ENCODE measurements around the gene PLA2G4C.

PLA2G4C gene, protein sequence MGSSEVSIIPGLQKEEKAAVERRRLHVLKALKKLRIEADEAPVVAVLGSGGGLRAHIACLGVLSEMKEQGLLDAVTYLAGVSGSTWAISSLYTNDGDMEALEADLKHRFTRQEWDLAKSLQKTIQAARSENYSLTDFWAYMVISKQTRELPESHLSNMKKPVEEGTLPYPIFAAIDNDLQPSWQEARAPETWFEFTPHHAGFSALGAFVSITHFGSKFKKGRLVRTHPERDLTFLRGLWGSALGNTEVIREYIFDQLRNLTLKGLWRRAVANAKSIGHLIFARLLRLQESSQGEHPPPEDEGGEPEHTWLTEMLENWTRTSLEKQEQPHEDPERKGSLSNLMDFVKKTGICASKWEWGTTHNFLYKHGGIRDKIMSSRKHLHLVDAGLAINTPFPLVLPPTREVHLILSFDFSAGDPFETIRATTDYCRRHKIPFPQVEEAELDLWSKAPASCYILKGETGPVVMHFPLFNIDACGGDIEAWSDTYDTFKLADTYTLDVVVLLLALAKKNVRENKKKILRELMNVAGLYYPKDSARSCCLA

DNA sequence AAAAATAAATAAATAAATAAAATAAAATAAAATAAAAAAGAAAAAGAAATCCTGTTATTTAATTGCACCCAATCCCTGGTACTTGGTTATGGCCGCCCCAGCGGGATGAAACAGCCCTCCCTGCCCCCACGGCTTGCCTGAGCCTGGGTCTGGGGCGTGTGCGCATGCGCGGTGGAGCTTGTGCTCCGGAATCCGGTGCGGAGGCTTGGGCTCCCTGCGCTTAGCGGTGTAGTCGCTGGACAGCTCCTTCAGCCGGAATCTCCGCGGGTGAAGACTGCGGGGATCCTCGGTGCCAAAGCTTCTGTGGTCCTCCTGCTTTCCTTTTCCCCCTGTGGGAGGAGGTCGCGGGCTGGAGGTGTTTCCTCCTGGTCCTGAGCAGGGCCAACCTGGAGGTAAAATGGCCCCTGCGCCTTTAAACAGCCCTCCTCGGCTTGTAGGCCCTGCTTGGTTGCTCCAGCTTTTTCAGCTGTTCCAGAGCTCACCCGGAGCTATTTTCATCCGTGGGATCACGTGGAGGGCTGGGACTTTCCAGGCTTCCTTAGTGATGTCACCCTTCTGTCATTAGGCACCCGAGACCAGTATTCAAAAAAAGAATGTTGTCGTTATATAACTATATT lies at the start of gene PLA2G4C:
Gene PLA2G4C (minus strand): TSS at position 468 of the 617 bp plus-strand sequence. CDS start 4,288 bp downstream, outside the sequence.
- peak; percentile 76 to 83 (median 78) for DNase-seq (ENCODE audit: low read depth in 2 of 3, low spot score in 1 of 3)

DNA sequence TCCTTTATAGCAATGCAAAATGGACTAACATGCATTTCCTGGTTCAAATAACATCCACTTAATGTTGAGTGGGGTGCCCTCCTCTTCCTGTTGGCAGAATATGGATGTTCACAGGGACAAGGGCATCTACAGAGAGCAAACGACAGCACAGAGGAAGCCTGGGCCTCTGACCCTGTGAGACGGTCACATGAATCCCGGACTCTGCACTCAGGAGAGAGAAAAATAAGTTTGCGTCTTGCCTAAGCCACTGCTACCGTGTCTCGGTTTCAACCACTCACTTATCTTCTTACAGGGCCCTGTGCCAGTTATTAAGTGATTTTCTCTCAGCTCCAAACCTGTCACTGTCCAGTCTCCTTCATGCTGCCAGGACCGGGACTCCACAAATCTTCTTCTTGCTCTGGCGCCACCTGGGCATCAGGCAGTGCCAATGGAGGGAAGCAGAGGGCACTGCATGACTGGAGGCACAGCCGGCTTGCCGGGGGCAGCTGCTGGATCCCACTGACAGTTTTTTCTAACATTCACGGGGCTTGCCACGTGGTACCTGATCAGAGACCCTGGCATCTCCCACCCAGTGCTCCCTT lies 47.7 kb upstream of the PLA2G4C start:
- no peak for DNase-seq (ENCODE audit: low read depth in 2 of 3, low spot score in 1 of 3)

DNA sequence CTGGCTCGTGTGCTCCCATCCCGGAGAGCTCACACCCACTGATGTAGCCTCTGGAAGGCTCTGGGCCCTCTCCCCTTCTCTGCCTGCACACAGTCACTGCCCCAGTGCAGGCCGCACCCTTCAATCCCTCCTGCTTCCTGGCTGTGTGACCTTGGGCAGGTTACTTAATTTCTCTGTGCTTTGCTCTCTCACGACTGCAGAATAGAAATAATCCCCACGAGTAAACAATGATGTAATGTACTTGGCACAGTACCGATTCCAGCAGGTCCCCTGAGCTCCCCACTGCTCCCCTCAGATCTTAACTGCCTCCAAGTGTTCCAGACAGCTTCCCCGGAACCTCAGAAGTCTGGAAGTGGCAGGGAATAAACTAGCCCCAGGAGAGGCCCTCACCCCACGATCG lies 43.4 kb upstream of the PLA2G4C start:
- DNase-seq (ENCODE audit: low read depth in 2 of 3, low spot score in 1 of 3), result no peak

DNA sequence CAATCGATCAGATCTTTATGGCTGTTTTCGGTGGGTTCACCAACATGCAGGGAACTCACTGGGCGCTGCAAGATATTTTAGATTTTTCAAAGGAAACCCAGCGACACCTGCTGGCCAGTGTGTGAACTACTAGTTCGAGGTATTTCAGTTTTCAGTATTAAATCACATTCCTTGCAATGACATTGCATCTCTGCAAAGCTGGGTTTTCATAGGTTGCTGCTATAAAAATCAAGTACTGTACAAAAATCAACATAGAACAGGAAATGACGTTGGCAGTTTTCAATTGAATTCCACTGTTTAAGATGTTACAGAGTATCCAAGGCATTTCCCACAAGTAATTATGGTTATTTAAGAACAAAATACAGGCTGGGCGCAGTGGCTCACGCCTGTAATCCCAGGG lies 41.9 kb upstream of the PLA2G4C start:
- peak; percentile 35 to 60 (median 42) for DNase-seq (ENCODE audit: low read depth in 2 of 3, low spot score in 1 of 3)

DNA sequence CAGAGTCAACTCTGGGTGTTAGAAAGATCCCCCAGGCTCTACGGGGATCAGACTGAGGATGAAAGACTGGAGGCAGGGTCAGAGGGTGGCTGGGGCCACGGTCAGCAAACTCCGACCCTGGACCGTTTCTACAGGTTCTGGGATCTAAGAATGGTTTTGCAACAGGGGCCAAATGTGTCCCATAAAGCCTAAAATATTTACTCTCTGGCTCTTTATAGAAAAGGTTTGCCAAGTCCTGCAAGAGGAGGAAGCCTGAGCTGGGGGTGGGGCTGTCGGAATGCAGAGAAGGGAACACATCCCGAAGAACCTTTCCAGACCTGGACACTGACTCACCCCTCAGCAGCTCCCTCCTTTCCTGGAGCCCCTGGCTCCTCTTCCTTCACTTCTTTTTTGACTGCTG lies 38.8 kb upstream of the PLA2G4C start:
- no peak for DNase-seq (ENCODE audit: low read depth in 2 of 3, low spot score in 1 of 3)

DNA sequence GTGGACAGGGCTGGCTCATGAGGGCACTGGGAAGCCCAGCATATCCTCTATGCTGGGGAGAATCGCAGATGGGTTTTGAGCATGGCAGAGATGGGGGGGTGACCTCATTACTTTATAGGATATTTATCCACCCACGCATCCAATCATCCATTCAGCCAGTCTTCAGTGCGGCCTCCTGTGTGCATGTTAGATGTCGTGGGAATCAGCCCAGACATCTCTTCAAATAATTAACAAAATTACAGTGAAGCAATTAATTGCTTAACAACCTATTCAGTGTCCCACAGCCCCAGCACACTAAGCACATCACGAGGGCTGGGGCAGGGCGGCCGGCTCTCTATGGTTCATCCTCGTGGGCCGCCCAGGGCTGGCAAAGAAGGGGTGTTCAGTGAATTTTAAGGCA lies 38.0 kb upstream of the PLA2G4C start:
- no peak for DNase-seq (ENCODE audit: low read depth in 2 of 3, low spot score in 1 of 3)

DNA sequence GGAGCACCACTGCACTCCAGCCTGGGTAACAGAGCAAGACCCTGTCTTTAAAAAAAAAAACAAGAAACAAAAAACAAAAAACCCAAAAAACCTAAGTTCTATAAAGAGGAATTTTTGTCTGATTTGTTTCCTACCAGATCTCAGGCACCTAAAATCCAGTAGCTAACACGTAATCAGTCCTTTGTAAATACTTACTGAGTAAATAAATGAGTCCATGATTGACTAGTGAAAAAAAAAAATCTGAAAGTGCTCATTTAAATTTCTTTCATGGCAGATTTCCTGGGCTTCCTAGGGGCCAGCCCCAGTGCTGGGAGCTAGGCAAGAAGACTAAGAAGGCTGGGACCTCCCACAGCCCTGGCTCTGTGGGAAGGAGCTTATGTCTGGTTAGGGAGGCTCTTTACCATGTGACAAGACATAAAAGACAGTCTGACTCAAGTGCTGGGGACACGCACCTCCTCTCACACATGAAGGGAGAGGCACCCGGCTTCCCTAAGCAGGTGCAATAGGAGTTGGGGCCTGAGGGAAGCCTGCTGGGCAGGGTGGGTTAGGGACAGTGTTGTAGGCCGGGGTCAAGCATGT lies 37.1 kb upstream of the PLA2G4C start:
- DNase-seq (ENCODE audit: low read depth in 2 of 3, low spot score in 1 of 3), result no peak

DNA sequence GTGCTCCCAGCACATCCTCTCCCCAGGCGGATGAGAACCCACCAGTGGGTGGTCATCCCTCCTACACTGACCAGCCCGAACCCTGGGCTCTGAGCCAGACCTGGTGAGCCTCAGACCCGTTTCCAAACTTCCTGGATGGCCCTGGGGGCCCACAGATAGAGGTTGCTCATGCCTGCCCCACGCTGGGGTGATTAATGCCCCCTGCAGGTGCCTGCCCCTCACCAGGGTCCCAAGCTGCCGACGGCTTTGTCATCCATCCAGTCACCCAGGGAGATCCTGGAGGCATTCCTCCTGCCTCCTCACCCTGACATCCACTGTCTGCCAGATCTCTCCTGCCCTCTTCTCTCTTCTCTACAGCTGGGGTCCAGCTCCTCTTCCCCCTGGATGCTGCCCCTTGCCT lies 28.4 kb upstream of the PLA2G4C start:
- no peak for DNase-seq (ENCODE audit: low read depth in 2 of 3, low spot score in 1 of 3)

DNA sequence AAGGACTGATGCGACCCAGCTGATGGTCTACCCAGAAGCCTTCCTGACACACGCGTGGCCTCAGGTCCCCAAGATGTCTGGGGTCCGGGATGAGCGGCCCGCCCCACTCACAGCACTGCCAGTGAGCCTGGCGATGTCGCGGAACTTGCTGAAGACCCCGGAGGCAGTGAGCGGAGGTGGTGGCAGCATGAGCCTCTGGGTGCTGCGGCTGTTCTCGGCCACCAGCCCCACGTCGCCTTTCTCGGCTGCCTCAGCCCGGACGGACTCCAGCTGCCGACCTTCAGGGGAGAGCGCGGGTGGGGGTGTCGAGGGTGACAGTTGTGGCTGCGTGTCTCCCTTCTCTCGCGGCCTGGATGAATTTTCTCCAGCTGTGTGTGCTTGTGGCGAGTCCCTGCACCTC lies 26.8 kb upstream of the PLA2G4C start:
- no peak for DNase-seq (ENCODE audit: low read depth in 2 of 3, low spot score in 1 of 3)

DNA sequence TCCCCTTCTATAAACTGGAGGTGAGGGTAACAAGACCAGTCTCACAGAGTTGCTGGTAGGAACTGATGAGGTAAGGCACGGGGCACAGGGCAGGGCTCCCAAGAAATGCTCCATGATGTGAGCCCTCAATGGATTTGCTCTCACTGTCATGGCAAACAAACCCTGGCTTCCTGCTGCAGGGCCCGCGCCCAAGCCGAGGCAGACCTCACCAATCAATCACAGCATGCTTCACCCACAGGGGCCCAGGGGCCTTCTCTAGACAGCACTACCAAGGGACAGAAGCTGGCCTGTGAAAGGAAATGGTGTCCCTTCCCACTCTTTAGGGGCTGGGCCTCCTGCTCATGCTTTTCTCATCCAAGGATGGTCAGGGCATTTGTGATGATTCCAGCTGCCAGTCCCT lies 25.9 kb upstream of the PLA2G4C start:
- no peak for DNase-seq (ENCODE audit: low read depth in 2 of 3, low spot score in 1 of 3)

DNA sequence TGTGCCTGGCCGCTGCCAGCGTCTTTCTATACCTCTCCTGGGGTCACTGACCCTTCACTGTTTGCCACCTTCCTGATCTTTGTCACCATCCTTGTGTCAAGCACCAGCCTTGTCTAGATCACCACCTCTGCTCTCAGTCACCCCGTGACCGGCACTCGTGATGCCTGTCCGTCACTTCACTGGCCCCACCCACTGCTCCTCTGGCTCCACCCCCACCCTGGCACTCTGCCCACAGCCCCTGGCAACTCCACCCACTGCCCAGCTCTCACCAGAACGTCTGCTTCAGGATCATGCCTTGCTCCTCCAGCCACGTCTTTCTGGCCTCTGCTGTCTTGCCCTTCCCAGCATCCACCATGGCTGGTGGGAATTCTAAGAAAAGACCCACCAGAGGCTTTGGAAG lies 24.8 kb upstream of the PLA2G4C start:
- peak; percentile 7 to 19 (median 7) for DNase-seq (ENCODE audit: low read depth in 2 of 3, low spot score in 1 of 3)

DNA sequence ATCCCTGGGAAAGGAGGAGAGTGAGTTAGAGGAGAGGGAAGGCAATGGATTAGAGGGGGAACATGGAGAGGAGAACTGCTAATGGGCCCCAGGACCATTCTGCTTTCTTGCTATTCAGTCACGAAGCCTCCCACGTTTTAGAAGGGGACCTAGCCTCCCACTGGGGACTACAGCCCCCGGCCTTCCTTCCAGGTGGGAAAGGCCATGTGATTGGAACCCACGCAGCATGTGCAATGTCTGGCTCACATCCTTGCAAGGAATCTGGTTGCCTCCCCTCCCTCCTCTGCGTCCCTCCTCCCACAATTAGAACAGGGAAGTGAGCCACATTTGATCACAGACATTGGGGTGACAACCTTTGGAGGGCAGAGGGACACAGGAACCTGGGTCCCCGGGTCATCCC lies 22.5 kb upstream of the PLA2G4C start:
- DNase-seq (ENCODE audit: low read depth in 2 of 3, low spot score in 1 of 3), result no peak

DNA sequence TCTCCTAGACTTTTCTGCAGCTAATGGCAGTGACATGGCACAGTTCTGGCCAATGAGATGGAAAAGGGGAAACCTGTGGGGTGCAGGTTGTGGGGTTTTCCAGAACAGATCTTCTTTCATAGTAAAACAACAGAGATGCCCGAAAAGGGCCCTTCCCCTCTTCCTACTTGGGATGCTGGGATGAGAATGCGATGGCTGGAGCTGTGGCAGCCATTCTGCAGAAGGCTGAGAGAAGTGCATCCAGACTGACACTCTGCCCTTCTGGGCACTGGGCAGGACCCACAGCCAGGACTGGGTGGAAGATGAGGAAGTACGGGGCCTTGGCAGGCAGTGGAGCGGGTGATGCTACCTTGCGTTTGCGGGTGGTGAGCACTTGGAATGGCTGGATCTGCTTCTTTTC lies 16.9 kb upstream of the PLA2G4C start:
- DNase-seq (ENCODE audit: low read depth in 2 of 3, low spot score in 1 of 3), result no peak

DNA sequence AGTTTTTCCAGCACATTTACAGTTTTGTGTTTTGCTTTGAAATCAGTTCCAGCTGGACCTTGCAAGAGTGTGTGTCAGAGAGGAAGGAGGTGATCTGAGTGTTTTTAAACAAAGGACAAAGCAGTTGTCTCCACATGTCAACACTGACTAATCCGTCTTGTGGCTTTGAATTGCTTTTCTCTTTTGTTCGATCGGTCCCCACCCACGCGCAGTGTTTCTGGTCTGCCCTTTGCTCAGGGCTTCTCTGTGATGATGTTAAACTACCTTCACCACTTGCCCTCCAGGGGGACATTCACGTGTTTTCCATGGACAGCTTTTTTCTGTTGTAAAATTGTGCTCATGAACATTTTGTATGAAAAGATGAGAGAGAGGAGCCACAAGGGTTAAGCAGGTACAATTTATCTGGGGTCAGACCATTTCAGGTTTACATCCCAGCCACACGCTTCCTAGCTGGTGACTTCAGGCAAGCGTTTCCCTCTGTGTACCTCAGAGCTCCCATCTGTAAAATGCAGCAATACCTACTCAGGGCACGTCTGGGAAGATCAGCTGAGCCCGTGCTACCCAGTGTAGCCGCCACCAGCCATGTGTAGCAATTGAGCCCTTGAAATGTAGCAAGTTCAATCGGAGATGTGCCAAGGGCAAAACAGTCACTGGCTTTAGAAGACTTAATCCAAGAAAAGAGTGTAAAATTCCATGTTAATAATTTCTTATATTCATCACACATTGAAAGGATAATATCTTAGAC lies 13.5 kb upstream of the PLA2G4C start:
- DNase-seq (ENCODE audit: low read depth in 2 of 3, low spot score in 1 of 3), result peak; percentile 33 to 55 (median 43)

DNA sequence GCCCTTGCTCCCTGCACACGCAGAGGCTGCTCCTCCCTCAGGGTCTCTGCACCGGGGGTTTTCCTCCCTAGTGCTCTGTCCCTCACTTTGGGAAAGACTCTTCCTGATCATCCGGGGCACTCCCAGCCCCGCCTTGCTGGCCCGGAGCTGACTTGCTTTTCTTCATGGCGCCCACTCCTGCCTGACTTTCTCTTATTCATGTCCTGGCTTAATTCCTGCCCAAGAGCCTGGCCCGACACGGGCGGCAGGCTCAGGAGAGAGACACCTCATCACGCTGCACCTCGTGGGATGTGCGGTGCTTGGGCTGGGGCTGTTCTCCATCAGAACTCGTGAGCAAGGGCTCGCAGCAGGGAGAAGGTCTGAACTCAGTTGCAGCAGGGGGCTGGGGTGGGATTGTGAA lies 11.8 kb upstream of the PLA2G4C start:
- no peak for DNase-seq (ENCODE audit: low read depth in 2 of 3, low spot score in 1 of 3)

DNA sequence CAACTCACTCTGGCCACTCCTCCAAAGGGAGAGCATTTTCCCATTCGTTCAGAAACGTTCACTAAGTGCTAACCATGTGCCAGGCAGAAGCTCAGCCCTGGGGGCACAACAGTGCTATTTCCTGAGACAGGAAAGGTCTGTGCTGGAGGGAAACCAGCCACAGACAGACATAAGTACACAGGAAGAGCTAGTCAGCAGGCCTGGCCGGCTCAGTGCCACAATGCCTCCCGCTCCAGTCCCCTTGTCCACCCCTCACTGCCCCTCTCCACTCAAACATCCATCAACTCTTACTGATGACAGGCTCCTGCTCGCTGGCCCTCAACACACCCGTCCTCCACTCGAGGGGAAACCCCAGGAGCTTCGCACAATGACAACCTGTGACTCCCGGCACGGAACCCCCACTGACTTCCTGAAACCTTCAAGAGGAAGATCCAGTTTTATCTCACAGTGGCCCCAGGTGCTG lies 11.3 kb upstream of the PLA2G4C start:
- DNase-seq (ENCODE audit: low read depth in 2 of 3, low spot score in 1 of 3), result no peak

DNA sequence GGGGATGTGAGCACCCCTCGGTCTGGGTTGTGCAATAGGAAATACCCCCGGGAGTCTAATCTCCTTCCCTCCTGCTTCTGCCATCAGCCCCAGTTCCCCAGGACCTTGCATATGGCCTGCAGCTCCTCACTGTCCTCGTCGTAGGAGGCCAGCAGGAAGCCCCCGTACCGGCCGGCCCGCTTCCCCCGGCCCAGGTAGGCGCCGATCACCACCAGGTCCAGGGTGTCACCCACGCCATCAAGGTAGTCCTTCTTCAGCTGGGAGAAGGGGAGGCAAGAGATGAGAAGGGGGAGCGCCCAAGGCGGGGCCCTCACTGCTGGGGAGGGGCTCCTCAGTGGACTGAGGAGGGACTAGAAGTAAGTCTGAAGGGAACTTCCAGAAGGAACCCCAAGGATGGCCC lies 10.4 kb upstream of the PLA2G4C start:
- no peak for DNase-seq (ENCODE audit: low read depth in 2 of 3, low spot score in 1 of 3)

DNA sequence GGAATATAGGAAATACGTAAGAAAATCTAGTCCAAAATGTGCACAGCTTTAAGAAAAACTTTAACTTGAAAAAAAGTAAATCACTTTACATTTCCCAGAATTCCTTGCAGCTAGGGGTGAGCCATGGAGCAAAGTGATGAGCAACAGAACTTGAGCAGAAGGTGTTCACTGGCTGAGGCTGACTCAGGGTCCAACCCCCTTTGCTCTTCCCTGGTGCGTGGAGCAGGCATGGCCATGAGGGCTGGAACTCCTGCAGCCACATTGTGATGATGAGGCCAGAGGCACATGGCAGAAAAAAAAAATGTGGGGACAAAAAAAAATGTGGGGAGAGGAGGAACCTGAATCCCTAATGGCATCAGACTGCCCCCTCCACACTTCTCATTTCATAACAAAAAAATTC lies 9.9 kb upstream of the PLA2G4C start:
- no peak for DNase-seq (ENCODE audit: low read depth in 2 of 3, low spot score in 1 of 3)

DNA sequence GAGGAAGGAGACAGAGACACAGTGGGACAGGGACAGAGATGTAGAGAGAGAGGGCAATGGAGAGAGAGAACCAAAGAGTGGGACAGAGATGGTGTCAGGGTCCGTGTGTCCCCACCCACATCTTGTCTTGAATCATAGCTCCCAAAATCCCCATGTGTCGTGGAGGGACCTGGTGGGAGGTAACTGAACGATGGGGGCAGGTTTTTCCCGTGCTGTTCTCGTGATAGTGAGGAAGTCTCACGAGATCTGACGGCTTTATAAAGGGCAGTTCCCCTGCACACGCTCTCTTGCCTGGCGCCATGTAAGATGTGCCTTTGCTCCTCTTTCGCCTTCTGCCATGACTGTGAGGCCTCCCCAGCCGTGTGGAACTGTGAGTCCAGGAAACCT lies 7.5 kb upstream of the PLA2G4C start:
- DNase-seq (ENCODE audit: low read depth in 2 of 3, low spot score in 1 of 3), result no peak

DNA sequence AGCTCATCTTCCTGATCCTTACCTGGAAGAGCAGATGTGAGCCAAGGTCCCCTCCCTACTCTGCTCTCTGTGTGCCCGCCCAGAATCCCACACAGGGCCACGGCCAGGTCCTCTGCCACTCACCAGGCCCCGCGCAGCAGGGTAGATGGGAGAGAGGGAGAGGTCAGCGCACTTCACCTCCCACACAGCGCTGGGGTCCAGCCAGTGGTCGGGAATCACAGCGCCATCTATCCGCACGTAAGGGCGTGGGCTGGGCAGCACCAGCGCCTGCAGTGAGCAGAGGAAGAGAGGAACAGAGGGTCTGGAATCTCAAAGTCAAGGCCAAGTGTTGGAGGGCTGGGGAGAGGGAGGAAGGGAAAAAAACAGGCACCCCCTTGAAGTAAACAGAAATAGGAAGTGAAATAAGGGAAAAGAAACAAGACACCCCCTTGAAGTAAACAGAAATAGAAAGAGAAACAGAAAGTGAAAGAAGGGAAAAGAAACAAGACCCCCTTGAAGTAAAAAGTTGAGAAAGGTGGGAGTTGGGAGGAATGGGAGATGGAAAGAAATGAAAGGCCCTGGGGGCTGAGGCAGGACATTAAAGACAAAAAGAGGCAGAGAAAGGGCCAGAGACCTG lies 7.0 kb upstream of the PLA2G4C start:
- DNase-seq (ENCODE audit: low read depth in 2 of 3, low spot score in 1 of 3), result no peak
